HCT116 (cell line): ENCODE results near the gene SECISBP2. TPM values are rescaled to one million over a fixed set of nuclear protein-coding genes. Genes with fewer than 3 reads are reported as not detected.

Source experiments
- ATAC-seq: fragments of 200-7000 bp; cut with Tn5 transposase; 2 replicates; pipeline ENCODE4 v1.9.1; 2020; ENCODE audit warnings: mild to moderate bottlenecking, moderate library complexity
- BruUV-seq: library from RNA; stranded (reverse); fragments of 400-500 nt; replicated peaks from 2 replicates; lab custom pipeline; 2021; lab: Mats Ljungman, UMichigan
- CTCF ChIA-PET: fragments of 300-600 bp; sonication (Branson Sonifier 250); formaldehyde crosslinking; loops from one replicate; lab custom pipeline; 2021; ENCODE audit warnings: antibody characterized with exemption; lab: Charles Lee
- POLR2A ChIA-PET: fragments of 300-600, 350-600 bp; sonication (Branson Sonifier 250); formaldehyde crosslinking; loops from one replicate; lab custom pipeline; 2021; ENCODE audit warnings: antibody characterized with exemption; lab: Charles Lee
- RAD21 ChIA-PET, 2 experiments: fragments of 300-600 bp; sonication (Branson Sonifier 250); formaldehyde crosslinking; loops; one replicate each; lab custom pipeline; 2023; ENCODE audit warnings: low total read pairs in 2 of 2; ENCODE audit not compliant: uncharacterized antibody in 2 of 2, unreplicated experiment in 2 of 2, low non-redundant PET in 1 of 2; lab: Charles Lee
- DNase-seq: peaks from one replicate; pipeline ENCODE4 v3.0.0-alpha.2; 2010; ENCODE audit warnings: low read depth, low spot score
- H2AFZ ChIP-seq: fragments of 200-600 bp; shearing (Covaris generic), sonication (generic); 2 replicates; pipeline ENCODE4 v1.6.1; 2017; ENCODE audit warnings: low read depth, mixed run types, mixed read lengths, antibody characterized with exemption, low read length; ENCODE audit not compliant: poor library complexity, severe bottlenecking
- H3K27ac ChIP-seq: 2 replicates; pipeline ENCODE4 v1.5.1; 2012; ENCODE audit warnings: low read depth, low read length
- H3K27me3 ChIP-seq: fragments of 200-600 bp; sonication (generic); 2 replicates; pipeline ENCODE4 v1.6.1; 2016; ENCODE audit warnings: mixed run types, low read length, mixed read lengths; ENCODE audit not compliant: insufficient read depth
- H3K36me3 ChIP-seq, 2 experiments: fragments of 200-500 bp in 1 of 2; fragments of 200-600 bp in 1 of 2; sonication (Bioruptor generic) in 1 of 2; sonication (generic) in 1 of 2; 2 replicates each; pipeline versions ENCODE4 v1.5.1 to v1.6.1; 2014 to 2016; ENCODE audit warnings: low read length in 2 of 2, inconsistent platforms in 1 of 2, mixed read lengths in 1 of 2, mixed run types in 1 of 2; ENCODE audit not compliant: insufficient read depth in 2 of 2, control insufficient read depth in 1 of 2
- H3K4me1 ChIP-seq, 2 experiments: fragments of 200-600 bp in 1 of 2; sonication (generic) in 1 of 2; 2 replicates each; pipeline versions ENCODE4 v1.5.1 to v1.6.1; 2012 to 2017; ENCODE audit warnings: low read length in 2 of 2, inconsistent platforms in 1 of 2, mild to moderate bottlenecking in 1 of 2, mixed read lengths in 1 of 2, mixed run types in 1 of 2, moderate library complexity in 1 of 2; ENCODE audit not compliant: insufficient read depth in 2 of 2, control insufficient read depth in 1 of 2
- H3K4me2 ChIP-seq: fragments of 200-600 bp; sonication (generic); 2 replicates; pipeline ENCODE4 v1.6.1; 2017; ENCODE audit warnings: mixed run types, low read length, mixed read lengths
- H3K4me3 ChIP-seq, 2 experiments: fragments of 200-600 bp in 1 of 2; sonication (generic) in 1 of 2; replicated peaks in 1 of 2; 2 replicates each; pipeline ENCODE4 v1.5.1; 2011 to 2016; ENCODE audit warnings: low read length in 2 of 2, control low read depth in 1 of 2, low read depth in 1 of 2, mild to moderate bottlenecking in 1 of 2, mixed read lengths in 1 of 2, mixed run types in 1 of 2
- H3K79me2 ChIP-seq: fragments of 200-600 bp; sonication (generic); 2 replicates; pipeline ENCODE4 v1.6.1; 2017; ENCODE audit warnings: mild to moderate bottlenecking, mixed run types, low read length, moderate library complexity, mixed read lengths; ENCODE audit not compliant: insufficient read depth
- H3K9ac ChIP-seq: fragments of 200-600 bp; sonication (generic); 2 replicates; pipeline ENCODE4 v1.6.1; 2016; ENCODE audit warnings: low read length, mixed read lengths
- H3K9me2 ChIP-seq: fragments of 200-600 bp; sonication (generic), shearing (Covaris generic); 2 replicates; pipeline ENCODE4 v1.6.1; 2017; ENCODE audit warnings: mixed run types, mild to moderate bottlenecking, moderate library complexity; ENCODE audit not compliant: insufficient read depth
- H3K9me3 ChIP-seq, 2 experiments: fragments of 200-500 bp in 1 of 2; fragments of 200-600 bp in 1 of 2; sonication (Bioruptor generic) in 1 of 2; sonication (generic) in 1 of 2; 2 replicates each; pipeline ENCODE4 v1.6.1; 2014 to 2017; ENCODE audit warnings: low read length in 2 of 2, mixed read lengths in 2 of 2, inconsistent platforms in 1 of 2, low read depth in 1 of 2, mild to moderate bottlenecking in 1 of 2, mixed run types in 1 of 2, moderate library complexity in 1 of 2; ENCODE audit not compliant: control insufficient read depth in 1 of 2, insufficient read depth in 1 of 2
- H4K20me1 ChIP-seq: fragments of 200-600 bp; sonication (generic), shearing (Covaris generic); 2 replicates; pipeline ENCODE4 v1.6.1; 2017; ENCODE audit warnings: mixed run types, mild to moderate bottlenecking, moderate library complexity; ENCODE audit not compliant: insufficient read depth
- POLR2AphosphoS5 ChIP-seq: IDR thresholded peaks from 2 replicates; pipeline ENCODE4 v1.6.1; 2011; ENCODE audit warnings: mild to moderate bottlenecking, low read depth, low read length, moderate library complexity
- RAD21 ChIP-seq: IDR thresholded peaks from 2 replicates; pipeline ENCODE4 v1.6.1; 2012; ENCODE audit warnings: low read depth, mild to moderate bottlenecking
- intact Hi-C: fragments of 100-400 bp; cut with micrococcal nuclease; formaldehyde crosslinking; loops from 2 replicates; pipeline ENCODE4 v1.10.0; 2022
- total RNA-seq: library from RNA; stranded (reverse); gene quantifications from one replicate; pipeline ENCODE4 v1.2.1, GENCODE V29; 2021; ENCODE audit not compliant: unreplicated experiment

SECISBP2 gene
- total RNA-seq, 1 experiment from 2014 or later: 41.6 TPM

DNA sequence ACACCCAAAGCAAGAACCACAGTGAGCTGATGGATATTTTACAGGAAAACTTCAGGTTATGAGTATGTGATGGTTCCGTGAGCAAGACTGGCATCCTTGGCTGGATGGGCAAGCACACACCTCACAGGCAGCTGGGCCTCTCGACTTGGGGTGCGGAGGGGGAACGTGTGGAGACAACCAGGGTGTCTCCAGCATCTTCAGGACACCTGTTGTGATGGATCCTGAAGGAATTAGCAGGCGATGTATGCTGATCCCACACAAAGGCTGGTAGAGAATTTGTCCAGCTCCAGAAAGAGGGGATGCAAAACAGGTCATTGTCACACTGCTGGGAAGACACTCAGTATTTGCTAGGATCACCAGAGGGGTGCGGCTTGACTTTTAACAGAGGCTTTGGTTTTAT lies 42.7 kb downstream of the SECISBP2 start:
- DNase-seq (no peak), ATAC-seq (no peak)
- TF ChIP-seq POLR2AphosphoS5: no peak
- no peaks in the 10 kb centered on the region for H3K9me2 ChIP-seq
- intact Hi-C loops: no loop called here
- no peak overlapping the region for H3K4me2 ChIP-seq
- H3K36me3 ChIP-seq: peaks cover 17 to 23% of the 10 kb centered on the region in 2 experiments; a peak in 3 of 4 replicates
- ChIA-PET RAD21 (no interaction called here), POLR2A (no interaction called here), CTCF (no interaction called here)
- BruUV-seq: no TSS peak
- H3K27me3 ChIP-seq: no peaks in the 10 kb centered on the region
- H3K4me1 ChIP-seq: no peaks in the 10 kb centered on the region
- no peak overlapping the region for H3K27ac ChIP-seq
- H3K9me3 ChIP-seq: no peaks in the 10 kb centered on the region
- H3K79me2 ChIP-seq: no peaks in the 10 kb centered on the region
- H4K20me1 ChIP-seq: no peaks in the 10 kb centered on the region
- no peak overlapping the region for H3K9ac ChIP-seq
- no peak overlapping the region for H2AFZ ChIP-seq
- H3K4me3 ChIP-seq: no peak overlapping the region

DNA sequence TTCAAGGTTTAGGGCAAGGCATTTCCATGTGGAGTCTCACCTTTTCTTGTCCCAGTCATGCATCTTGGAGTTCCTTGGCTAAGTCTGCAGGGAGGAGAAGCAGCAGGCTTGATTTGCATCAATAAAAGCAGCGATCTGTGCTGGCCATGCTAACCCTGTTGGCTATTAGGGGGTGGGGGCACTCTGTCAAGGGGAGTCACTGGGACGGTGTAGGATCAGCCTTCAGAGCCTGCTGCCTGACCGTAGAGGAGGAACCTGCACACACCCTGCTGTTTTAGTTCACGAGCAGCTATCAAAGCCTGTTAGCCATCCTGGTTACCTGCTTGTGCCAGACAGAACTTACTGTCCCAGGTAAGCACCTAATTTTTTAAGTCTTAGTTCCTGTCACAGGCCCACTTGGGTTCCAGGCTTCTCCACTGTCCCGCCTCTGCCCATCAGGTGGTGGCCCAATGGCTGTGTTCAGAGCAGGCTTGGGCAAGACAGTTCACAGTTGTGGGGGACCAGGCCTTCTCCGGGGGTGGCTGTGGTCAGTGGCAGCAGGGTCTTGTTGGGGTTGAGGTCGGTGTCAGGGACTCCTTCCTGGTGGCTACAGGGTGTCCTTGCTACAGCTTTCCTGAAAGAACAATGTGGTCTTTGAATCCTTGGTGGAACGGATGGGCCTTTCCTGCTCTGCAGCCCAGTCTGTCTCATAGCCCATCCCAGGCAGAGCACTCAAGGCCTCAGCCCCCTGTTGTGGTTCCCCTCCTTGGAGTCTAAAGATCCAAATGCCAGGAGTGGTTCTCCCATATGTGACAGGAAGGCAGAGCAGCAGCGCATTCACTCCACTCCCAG lies 43.7 kb downstream of the SECISBP2 start:
- CTCF ChIA-PET: no interaction called here
- Histone ChIP-seq H3K4me2 (no peak overlapping the region), H3K9me3 (no peaks in the 10 kb centered on the region), H3K9ac (no peak overlapping the region), H3K4me3 (no peak overlapping the region), H3K4me1 (no peaks in the 10 kb centered on the region), H3K79me2 (no peaks in the 10 kb centered on the region)
- DNase-seq: no peak
- RAD21 ChIA-PET: no interaction called here
- intact Hi-C loops: no loop called here
- no peak for TF ChIP-seq RAD21
- TF ChIP-seq, all 23 proteins: peak for 0
- BruUV-seq: no TSS peak
- H3K27ac ChIP-seq: no peak overlapping the region
- H3K36me3 ChIP-seq: peaks cover 17 to 23% of the 10 kb centered on the region in 2 experiments; a peak in 3 of 4 replicates
- H3K9me2 ChIP-seq: no peaks in the 10 kb centered on the region
- H2AFZ ChIP-seq: no peak overlapping the region
- H4K20me1 ChIP-seq: no peaks in the 10 kb centered on the region
- no peaks in the 10 kb centered on the region for H3K27me3 ChIP-seq
- POLR2A ChIA-PET: no interaction called here
- ATAC-seq: no peak
